Islet of Langerhans (tissue), 1 donor: ENCODE data around the gene RNF212B.

ENCODE experiments used
- FAIRE-seq: peaks from one replicate; lab custom pipeline; 2011; peaks lifted over from hg19 to GRCh38; lab: Jason Lieb, UNC

RNF212B gene

GRCh38 chr14:23321572-23322547, 84.1 kb downstream of the RNF212B start:
- no peak for FAIRE-seq
